Measurements from ENCODE around the gene ANKHD1. TPM values are rescaled to one million over a fixed set of nuclear protein-coding genes. Genes with fewer than 3 reads are reported as not detected.

ANKHD1 gene
- total RNA-seq, 1 experiment from 2014 or later = 140 TPM

DNA sequence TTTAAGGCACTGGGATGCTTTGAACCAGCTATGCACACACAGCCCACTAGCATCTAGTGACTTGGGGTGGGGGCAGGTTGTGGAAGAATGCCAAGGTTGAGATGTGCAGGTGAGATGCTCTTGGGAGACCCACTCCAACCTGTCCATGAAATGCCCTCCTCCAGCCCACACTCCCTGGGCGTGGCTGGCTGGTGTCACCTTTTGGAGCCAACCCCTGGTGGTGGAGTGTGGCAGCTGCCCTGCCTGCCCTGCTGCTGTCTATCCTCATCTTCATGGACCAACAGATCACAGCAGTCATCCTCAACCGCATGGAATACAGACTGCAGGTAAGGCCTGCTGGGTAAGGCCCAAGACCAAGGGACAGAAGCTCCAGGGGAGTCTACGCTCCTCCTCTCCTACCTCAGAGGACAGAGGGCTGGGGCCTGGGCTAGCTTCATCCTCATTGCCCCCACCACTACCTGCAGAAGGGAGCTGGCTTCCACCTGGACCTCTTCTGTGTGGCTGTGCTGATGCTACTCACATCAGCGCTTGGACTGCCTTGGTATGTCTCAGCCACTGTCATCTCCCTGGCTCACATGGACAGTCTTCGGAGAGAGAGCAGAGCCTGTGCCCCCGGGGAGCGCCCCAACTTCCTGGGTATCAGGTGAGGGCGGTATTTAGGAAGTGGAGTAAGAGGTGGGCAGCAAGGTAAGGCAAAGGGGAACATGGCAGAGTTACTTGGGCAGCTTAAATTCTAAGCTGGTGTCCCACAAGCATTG lies 34.2 kb upstream of the ANKHD1 start:
- ChIA-PET CTCF (interaction anchor here (0.6 kb wide), 1 partner anchor 209 kb away, joined by 3 read pairs; no protein-coding TSS in a partner anchor), POLR2A (no interaction called here)
- BruUV-seq (replicated peaks) = no TSS peak
- no peak overlapping the region for H3K27ac ChIP-seq (ENCODE audit: low read length)
- ATAC-seq (no peak), DNase-seq (ENCODE audit: low read depth, low spot score) (no peak)
- intact Hi-C loops (cut with micrococcal nuclease; ENCODE audit: unreplicated experiment) = no loop called here
- in situ Hi-C loops (cut with HindIII; ENCODE audit: low pct_unique_long_range_greater_than_20kb, low sequenced_read_pairs) = no loop called here
- H3K9me3 ChIP-seq (ENCODE audit: control insufficient read depth, insufficient read depth, low read depth, low read length) = no peaks in the 10 kb centered on the region
- TF ChIP-seq POLR2AphosphoS5 (IDR thresholded peaks at IDR 0.05; ENCODE audit: low read depth, low read length) = no peak
- TF ChIP-seq SIN3A (IDR thresholded peaks at IDR 0.05; ENCODE audit: borderline replicate concordance, insufficient read depth, low read depth, low read length) = no peak
- TF ChIP-seq, protein P1, sequence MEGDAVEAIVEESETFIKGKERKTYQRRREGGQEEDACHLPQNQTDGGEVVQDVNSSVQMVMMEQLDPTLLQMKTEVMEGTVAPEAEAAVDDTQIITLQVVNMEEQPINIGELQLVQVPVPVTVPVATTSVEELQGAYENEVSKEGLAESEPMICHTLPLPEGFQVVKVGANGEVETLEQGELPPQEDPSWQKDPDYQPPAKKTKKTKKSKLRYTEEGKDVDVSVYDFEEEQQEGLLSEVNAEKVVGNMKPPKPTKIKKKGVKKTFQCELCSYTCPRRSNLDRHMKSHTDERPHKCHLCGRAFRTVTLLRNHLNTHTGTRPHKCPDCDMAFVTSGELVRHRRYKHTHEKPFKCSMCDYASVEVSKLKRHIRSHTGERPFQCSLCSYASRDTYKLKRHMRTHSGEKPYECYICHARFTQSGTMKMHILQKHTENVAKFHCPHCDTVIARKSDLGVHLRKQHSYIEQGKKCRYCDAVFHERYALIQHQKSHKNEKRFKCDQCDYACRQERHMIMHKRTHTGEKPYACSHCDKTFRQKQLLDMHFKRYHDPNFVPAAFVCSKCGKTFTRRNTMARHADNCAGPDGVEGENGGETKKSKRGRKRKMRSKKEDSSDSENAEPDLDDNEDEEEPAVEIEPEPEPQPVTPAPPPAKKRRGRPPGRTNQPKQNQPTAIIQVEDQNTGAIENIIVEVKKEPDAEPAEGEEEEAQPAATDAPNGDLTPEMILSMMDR (IDR thresholded peaks at IDR 0.05) = no peak
- TF ChIP-seq TCF7L2 (IDR thresholded peaks at IDR 0.05; ENCODE audit: low read depth, low read length) = no peak
- TF ChIP-seq, protein P2, sequence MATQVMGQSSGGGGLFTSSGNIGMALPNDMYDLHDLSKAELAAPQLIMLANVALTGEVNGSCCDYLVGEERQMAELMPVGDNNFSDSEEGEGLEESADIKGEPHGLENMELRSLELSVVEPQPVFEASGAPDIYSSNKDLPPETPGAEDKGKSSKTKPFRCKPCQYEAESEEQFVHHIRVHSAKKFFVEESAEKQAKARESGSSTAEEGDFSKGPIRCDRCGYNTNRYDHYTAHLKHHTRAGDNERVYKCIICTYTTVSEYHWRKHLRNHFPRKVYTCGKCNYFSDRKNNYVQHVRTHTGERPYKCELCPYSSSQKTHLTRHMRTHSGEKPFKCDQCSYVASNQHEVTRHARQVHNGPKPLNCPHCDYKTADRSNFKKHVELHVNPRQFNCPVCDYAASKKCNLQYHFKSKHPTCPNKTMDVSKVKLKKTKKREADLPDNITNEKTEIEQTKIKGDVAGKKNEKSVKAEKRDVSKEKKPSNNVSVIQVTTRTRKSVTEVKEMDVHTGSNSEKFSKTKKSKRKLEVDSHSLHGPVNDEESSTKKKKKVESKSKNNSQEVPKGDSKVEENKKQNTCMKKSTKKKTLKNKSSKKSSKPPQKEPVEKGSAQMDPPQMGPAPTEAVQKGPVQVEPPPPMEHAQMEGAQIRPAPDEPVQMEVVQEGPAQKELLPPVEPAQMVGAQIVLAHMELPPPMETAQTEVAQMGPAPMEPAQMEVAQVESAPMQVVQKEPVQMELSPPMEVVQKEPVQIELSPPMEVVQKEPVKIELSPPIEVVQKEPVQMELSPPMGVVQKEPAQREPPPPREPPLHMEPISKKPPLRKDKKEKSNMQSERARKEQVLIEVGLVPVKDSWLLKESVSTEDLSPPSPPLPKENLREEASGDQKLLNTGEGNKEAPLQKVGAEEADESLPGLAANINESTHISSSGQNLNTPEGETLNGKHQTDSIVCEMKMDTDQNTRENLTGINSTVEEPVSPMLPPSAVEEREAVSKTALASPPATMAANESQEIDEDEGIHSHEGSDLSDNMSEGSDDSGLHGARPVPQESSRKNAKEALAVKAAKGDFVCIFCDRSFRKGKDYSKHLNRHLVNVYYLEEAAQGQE (IDR thresholded peaks at IDR 0.05; ENCODE audit: insufficient read depth in 1 of 2, low read depth in 2 of 2, low read length in 1 of 2) = no peak
- no peaks in the 10 kb centered on the region for H3K4me1 ChIP-seq (ENCODE audit: control insufficient read depth, insufficient read depth, low read length)
- no peaks in the 10 kb centered on the region for H3K27me3 ChIP-seq (ENCODE audit: control insufficient read depth, insufficient read depth, low read length)
- H3K4me3 ChIP-seq (ENCODE audit: low read depth in 2 of 2, low read length in 2 of 2) = no peak overlapping the region
- H3K36me3 ChIP-seq (ENCODE audit: control insufficient read depth, insufficient read depth, low read length) = no peaks in the 10 kb centered on the region

DNA sequence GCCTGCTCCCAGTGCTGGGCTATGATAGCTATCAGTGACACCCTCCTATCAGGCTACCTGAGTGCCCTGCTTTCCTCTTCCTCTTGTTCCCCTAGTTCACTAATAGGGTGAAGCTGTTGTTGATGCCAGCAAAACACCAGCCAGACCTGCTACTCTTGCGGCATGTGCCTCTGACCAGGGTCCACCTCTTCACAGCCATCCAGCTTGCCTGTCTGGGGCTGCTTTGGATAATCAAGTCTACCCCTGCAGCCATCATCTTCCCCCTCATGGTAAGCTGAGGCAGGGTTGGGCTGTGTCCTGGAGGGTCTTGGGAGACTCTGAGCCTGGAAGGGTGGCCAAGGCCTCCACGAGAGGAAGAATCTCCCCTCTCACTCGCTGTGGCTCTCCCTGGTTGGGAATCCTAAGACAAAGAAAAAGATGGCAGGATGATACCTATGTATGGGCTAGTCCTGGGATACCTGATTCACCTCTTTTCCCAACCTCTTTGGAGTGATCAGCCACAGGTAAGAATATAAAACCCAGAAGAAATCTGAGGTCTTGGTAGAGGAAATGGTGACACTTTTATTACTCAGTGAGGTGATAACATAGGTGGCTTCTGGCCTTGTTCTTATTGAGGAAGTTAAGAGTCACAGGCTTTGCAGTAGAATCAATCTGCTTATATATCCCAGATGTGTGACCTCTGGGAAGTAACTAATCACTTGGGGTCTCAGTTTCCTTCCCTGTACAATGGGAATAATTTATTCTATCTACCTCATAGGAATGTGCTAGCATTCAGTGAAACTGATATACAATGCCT lies 30.1 kb upstream of the ANKHD1 start:
- Histone ChIP-seq H3K4me3 (ENCODE audit: low read depth in 2 of 2, low read length in 2 of 2) (no peak overlapping the region), H3K9me3 (ENCODE audit: control insufficient read depth, insufficient read depth, low read depth, low read length) (no peaks in the 10 kb centered on the region), H3K36me3 (ENCODE audit: control insufficient read depth, insufficient read depth, low read length) (no peaks in the 10 kb centered on the region), H3K27me3 (ENCODE audit: control insufficient read depth, insufficient read depth, low read length) (no peaks in the 10 kb centered on the region), H3K4me1 (ENCODE audit: control insufficient read depth, insufficient read depth, low read length) (peaks cover 3% of the 10 kb centered on the region; the same call in 1 of the 2 replicates), H3K27ac (ENCODE audit: low read length) (no peak overlapping the region)
- no peak for ATAC-seq
- DNase-seq (ENCODE audit: low read depth, low spot score) = no peak
- in situ Hi-C loops (cut with HindIII; ENCODE audit: low pct_unique_long_range_greater_than_20kb, low sequenced_read_pairs) = no loop called here
- no TSS peak for BruUV-seq (replicated peaks)
- ChIA-PET POLR2A (interaction anchor here (0.7 kb wide), 1 partner anchor 391 kb away, joined by 3 read pairs; no protein-coding TSS in a partner anchor), CTCF (interaction anchor here (1.4 kb wide), 1 partner anchor 8 kb away, joined by 4 read pairs; no protein-coding TSS in a partner anchor)
- no peak for TF ChIP-seq POLR2AphosphoS5 (IDR thresholded peaks at IDR 0.05; ENCODE audit: low read depth, low read length)
- intact Hi-C loops (cut with micrococcal nuclease; ENCODE audit: unreplicated experiment) = no loop called here
